ENCODE measurements around the gene TMEM245.

The TMEM245 gene

GRCh38 chr9:109098960-109099308 lies 20.8 kb downstream of the TMEM245 start:
- DNase-seq: peak; percentile 35

GRCh38 chr9:109098171-109098959 lies 21.4 kb downstream of the TMEM245 start:
- DNase-seq: peak; percentile 68

- no peak for DNase-seq
Observed at GRCh38 chr9:109097146-109097545, 22.6 kb downstream of the TMEM245 start.

- DNase-seq: no peak
Observed at GRCh38 chr9:109095321-109095720, 24.4 kb downstream of the TMEM245 start.

GRCh38 chr9:109094268-109094667 lies 25.5 kb downstream of the TMEM245 start:
- DNase-seq: no peak

GRCh38 chr9:109092587-109092986 lies 27.2 kb downstream of the TMEM245 start:
- no peak for DNase-seq

GRCh38 chr9:109092051-109092580 lies 27.6 kb downstream of the TMEM245 start:
- DNase-seq: no peak

- DNase-seq: no peak
Observed at GRCh38 chr9:109088221-109088620, 31.5 kb downstream of the TMEM245 start.

GRCh38 chr9:109087795-109088194 lies 32.0 kb downstream of the TMEM245 start:
- DNase-seq: no peak

- DNase-seq: no peak
Observed at GRCh38 chr9:109086221-109086620, 33.5 kb downstream of the TMEM245 start.

- DNase-seq: no peak
Observed at GRCh38 chr9:109085510-109085909, 34.2 kb downstream of the TMEM245 start.

- DNase-seq: no peak
Observed at GRCh38 chr9:109083813-109084405, 35.8 kb downstream of the TMEM245 start.

- DNase-seq: no peak
Observed at GRCh38 chr9:109083141-109083540, 36.6 kb downstream of the TMEM245 start.

- no peak for DNase-seq
Observed at GRCh38 chr9:109082091-109082620, 37.6 kb downstream of the TMEM245 start.

GRCh38 chr9:109074236-109074889 lies 45.4 kb downstream of the TMEM245 start:
- no peak for DNase-seq

- DNase-seq: no peak
Observed at GRCh38 chr9:109072821-109073435, 46.8 kb downstream of the TMEM245 start.

- no peak for DNase-seq
Observed at GRCh38 chr9:109072133-109072692, 47.5 kb downstream of the TMEM245 start.

GRCh38 chr9:109068764-109069163 lies 51.0 kb downstream of the TMEM245 start:
- no peak for DNase-seq

GRCh38 chr9:109064963-109065702 lies 54.6 kb downstream of the TMEM245 start:
- no peak for DNase-seq

- DNase-seq: no peak
Observed at GRCh38 chr9:109063760-109064159, 56.0 kb downstream of the TMEM245 start.

GRCh38 chr9:109062543-109062942 lies 57.2 kb downstream of the TMEM245 start:
- no peak for DNase-seq

GRCh38 chr9:109060191-109060590 lies 59.6 kb downstream of the TMEM245 start:
- no peak for DNase-seq
